GM15510 (cell line): ENCODE results near the gene PHF2.

Experiments used
- POLR2A ChIP-seq: IDR thresholded peaks from 3 replicates; pipeline ENCODE4 v1.6.1; 2011; ENCODE audit warnings: borderline replicate concordance; ENCODE audit not compliant: insufficient read length; ENCODE audit errors: extremely low read depth

Gene PHF2

GRCh38 chr9:93636172-93636661, 59.8 kb downstream of the PHF2 start:
- no peak for TF ChIP-seq POLR2A

- no peak for TF ChIP-seq POLR2A
Observed at GRCh38 chr9:93636667-93637066, 60.3 kb downstream of the PHF2 start.

DNA sequence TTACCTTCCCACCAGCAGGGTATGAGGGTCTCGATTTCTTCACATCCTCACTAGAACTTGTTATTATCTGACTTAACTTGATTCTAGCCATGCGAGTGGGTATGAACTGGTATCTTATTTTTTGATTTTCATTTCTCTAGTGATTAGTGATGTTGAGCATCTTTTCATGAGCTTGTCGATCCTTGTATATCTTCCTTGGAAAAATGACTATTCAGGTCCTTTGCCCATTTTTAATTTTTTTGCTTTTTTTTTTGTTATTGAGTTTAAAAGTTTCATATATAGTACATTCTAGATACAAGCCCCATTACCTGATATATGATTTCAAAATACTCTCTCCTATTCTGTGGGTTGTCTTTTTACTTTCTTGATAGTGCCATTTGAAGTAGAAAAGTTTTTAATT, 61.5 kb downstream of the PHF2 start:
- no peak for TF ChIP-seq POLR2A

DNA sequence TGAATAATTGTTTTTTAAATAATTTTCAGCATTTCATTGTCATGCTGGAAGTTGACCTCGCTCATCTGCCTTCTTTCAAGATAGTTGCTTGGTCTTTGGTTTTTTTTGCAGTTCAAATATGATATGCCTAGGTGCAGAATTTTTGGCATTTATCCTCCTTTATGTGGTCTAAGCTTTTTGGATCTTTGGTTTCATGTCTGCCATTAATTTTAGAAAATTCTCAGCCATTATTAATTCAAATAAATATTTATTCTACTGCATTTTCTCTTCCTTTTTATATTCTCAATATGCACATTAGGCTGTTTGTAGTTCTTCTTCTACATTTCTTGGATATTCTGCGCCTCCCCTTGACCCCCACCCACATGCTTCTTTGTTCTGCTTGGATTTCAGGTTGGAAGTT, 63.6 kb downstream of the PHF2 start:
- TF ChIP-seq POLR2A: no peak

GRCh38 chr9:93642961-93643360, 66.6 kb downstream of the PHF2 start:
- no peak for TF ChIP-seq POLR2A

DNA sequence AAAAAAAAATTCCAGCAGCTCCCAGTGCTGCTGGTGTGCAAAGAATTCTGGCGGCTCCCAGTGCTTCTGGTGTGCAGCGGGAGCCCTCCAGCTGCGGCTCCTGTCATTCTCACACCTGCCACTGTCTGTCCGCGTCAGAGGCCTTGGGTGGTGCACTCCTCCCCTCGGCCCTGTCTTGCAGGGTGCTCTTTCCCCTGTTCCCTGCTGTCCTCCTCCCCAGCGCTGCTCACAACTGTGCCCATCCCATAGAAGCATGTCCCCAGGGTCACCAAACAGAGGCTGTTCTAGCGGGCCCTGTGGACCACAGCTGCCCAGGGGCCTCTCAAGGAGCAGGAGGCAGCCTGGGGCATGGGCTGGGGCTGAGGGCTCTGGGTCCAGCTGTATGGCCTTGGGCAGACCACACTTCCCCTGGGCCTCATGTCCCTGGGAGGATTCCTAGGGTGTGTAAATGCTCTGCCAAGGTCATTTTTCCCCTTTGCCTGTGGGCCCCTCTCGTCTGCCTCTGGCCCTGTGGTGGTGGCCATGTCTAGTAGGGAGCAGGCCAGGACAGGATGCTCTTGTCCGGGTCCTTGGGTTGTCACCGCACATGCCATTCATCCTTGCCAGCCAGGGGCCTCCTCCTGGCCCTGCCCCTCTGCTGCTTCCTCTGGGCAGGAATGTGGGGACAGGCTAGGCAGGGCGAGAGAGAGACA, 68.2 kb downstream of the PHF2 start:
- no peak for TF ChIP-seq POLR2A

- no peak for TF ChIP-seq POLR2A
Observed at GRCh38 chr9:93645149-93645889, 68.9 kb downstream of the PHF2 start.

- TF ChIP-seq POLR2A: no peak
Observed at GRCh38 chr9:93645921-93646639, 69.7 kb downstream of the PHF2 start.

DNA sequence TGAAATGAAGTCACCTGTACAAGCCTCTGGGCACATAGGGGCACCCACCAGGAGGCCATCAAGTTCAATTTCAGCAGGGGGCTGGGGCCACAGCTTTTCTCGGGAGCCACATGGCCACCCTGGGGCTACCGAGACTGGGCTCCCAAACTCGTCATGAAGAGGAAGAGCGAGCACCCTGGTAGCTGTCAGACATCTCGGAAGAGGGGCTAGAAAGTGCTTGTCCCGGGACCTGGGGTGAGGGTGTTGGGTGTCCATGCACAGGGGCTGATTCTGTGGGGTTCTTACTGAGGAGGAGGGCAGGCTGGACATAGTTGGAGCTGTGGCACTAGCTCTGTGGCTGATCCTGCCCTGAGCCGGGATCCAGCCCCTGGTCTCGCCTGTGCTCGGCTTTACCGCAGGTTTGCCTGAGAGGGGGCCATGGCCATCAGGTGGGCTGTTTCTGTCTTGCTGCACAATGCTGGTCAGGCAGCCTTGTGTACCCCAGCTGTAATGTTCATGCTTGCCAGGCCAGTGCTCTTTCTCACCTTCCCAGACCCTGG, 70.3 kb downstream of the PHF2 start:
- TF ChIP-seq POLR2A: no peak

- no peak for TF ChIP-seq POLR2A
Observed at GRCh38 chr9:93648181-93648580, 71.8 kb downstream of the PHF2 start.

DNA sequence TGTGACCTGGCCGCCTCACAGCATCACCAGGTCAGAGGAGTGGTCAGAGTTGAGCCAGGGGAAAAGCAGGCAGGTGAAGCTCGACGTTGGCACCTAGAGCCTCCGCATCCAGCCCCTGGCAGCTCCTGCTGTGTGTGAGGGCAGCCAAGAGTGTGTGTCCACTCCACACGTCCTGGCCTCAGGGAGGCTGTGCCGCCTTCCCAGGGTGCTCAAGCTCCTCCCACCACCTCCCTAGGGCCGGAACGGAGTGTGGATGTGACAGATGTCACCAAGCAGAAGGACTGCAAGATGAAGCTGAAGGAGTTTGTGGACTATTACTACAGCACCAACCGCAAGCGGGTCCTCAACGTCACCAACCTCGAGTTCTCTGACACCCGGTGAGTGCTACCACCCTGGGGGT, 72.5 kb downstream of the PHF2 start:
- TF ChIP-seq POLR2A: no peak

DNA sequence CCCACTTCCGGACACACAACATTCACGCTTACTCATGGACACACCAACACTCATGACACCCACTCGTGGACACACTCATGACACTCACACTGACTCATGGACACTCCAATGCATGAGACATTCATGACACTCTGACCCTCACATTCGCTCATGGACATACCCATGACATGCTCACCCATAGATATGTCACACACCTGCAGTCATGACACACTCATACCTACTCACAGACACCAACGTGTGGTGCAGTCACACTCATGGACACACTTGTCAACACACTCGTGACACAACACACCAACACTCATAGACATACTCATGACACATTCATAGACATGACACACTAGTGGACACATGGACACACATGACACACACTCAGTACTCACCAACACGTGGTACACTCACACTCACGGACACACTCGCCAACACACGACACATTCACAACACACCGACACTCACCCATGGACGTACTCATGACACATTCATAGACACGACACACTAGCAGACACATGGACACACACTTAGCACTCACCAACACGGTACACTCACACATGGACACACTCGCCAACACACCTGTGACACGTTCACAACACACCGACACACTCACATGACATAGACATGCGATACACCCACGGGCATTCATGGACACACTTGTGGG, 73.4 kb downstream of the PHF2 start:
- TF ChIP-seq POLR2A: no peak

- no peak for TF ChIP-seq POLR2A
Observed at GRCh38 chr9:93650448-93650847, 74.1 kb downstream of the PHF2 start.

- no peak for TF ChIP-seq POLR2A
Observed at GRCh38 chr9:93651521-93651950, 75.2 kb downstream of the PHF2 start.

- TF ChIP-seq POLR2A: no peak
Observed at GRCh38 chr9:93652604-93653592, 76.5 kb downstream of the PHF2 start.
